Endothelial cell of umbilical vein (primary cell): ENCODE results near the gene CDH23. TPM values are rescaled to one million over a fixed set of nuclear protein-coding genes. Genes with fewer than 3 reads are reported as not detected.

ENCODE experiments used
- BruUV-seq: library from RNA; stranded (reverse); fragments of 400-500 nt; replicated peaks from 2 replicates; lab custom pipeline; 2021; lab: Mats Ljungman, UMichigan
- CTCF ChIA-PET: fragments of 300-600, 350-600 bp; sonication (Branson Sonifier 250); formaldehyde crosslinking; loops from one replicate; lab custom pipeline; 2021; ENCODE audit warnings: antibody characterized with exemption, inconsistent platforms; lab: Charles Lee
- POLR2A ChIA-PET: fragments of 300-600, 350-600 bp; sonication (Branson Sonifier 250); formaldehyde crosslinking; loops from one replicate; lab custom pipeline; 2021; ENCODE audit warnings: antibody characterized with exemption, inconsistent platforms; lab: Charles Lee
- DNase-seq: peaks from one replicate; pipeline ENCODE4 v3.0.0-alpha.2; 2011; ENCODE audit warnings: low read depth, low spot score
- FAIRE-seq: peaks from 2 replicates; lab custom pipeline; 2011; peaks lifted over from hg19 to GRCh38; lab: Jason Lieb, UNC
- H2AFZ ChIP-seq: 2 replicates; pipeline ENCODE4 v1.6.0; 2012; ENCODE audit warnings: low read depth, low read length, control low read depth, inconsistent platforms
- H3K27ac ChIP-seq: 2 replicates; pipeline ENCODE4 v1.5.1; 2011; ENCODE audit warnings: low read depth, mild to moderate bottlenecking, control low read depth, low read length, moderate library complexity; ENCODE audit not compliant: insufficient read depth
- H3K27me3 ChIP-seq, 2 experiments: 2 replicates each; pipeline versions ENCODE4 v1.6.0 to v1.6.1; 2011; ENCODE audit warnings: low read length in 2 of 2, mixed read lengths in 1 of 2; ENCODE audit not compliant: control insufficient read depth in 2 of 2, insufficient read depth in 2 of 2
- H3K36me3 ChIP-seq, 2 experiments: 2 replicates in 1 of 2; 3 replicates in 1 of 2; pipeline ENCODE4 v1.5.1; 2011; ENCODE audit warnings: low read length in 2 of 2, mild to moderate bottlenecking in 1 of 2, moderate library complexity in 1 of 2; ENCODE audit not compliant: control insufficient read depth in 2 of 2, insufficient read depth in 2 of 2; ENCODE audit errors: extremely low read depth in 1 of 2
- H3K4me1 ChIP-seq: 3 replicates; pipeline ENCODE4 v1.5.1; 2011; ENCODE audit warnings: mild to moderate bottlenecking, low read length; ENCODE audit not compliant: control insufficient read depth, insufficient read depth; ENCODE audit errors: extremely low read depth
- H3K4me2 ChIP-seq: 2 replicates; pipeline ENCODE4 v1.6.1; 2011; ENCODE audit warnings: low read length, control low read depth, mixed read lengths; ENCODE audit not compliant: insufficient read depth
- H3K4me3 ChIP-seq, 3 experiments: fragments of 200-600 bp in 1 of 3; sonication (generic), shearing (Covaris generic) in 1 of 3; replicated peaks in 1 of 3; 2 replicates each; pipeline ENCODE4 v1.5.1; 2011 to 2016; ENCODE audit warnings: control low read depth in 3 of 3, low read length in 3 of 3, mild to moderate bottlenecking in 2 of 3, inconsistent platforms in 1 of 3, low read depth in 1 of 3, moderate library complexity in 1 of 3; ENCODE audit not compliant: insufficient read depth in 1 of 3
- H3K79me2 ChIP-seq: 2 replicates; pipeline ENCODE4 v1.6.0; 2012; ENCODE audit warnings: low read length, inconsistent platforms; ENCODE audit not compliant: control insufficient read depth, insufficient read depth
- H3K9ac ChIP-seq: replicated peaks from 2 replicates; pipeline ENCODE3; 2011; ENCODE audit warnings: low read length, control low read depth; ENCODE audit not compliant: insufficient read depth; ENCODE audit errors: extremely low read depth
- H3K9me1 ChIP-seq: replicated peaks from 3 replicates; pipeline ENCODE4 v1.6.0; 2011; ENCODE audit warnings: mild to moderate bottlenecking, low read length; ENCODE audit not compliant: control insufficient read depth, insufficient read depth; ENCODE audit errors: extremely low read depth
- H3K9me3 ChIP-seq: replicated peaks from 2 replicates; pipeline ENCODE4 v1.5.1; 2012; ENCODE audit warnings: low read length, inconsistent platforms; ENCODE audit not compliant: control insufficient read depth, insufficient read depth
- H4K20me1 ChIP-seq: replicated peaks from 2 replicates; pipeline ENCODE3; 2011; ENCODE audit warnings: mild to moderate bottlenecking, low read length; ENCODE audit not compliant: control insufficient read depth, insufficient read depth; ENCODE audit errors: extremely low read depth
- EZH2 ChIP-seq: IDR thresholded peaks from 2 replicates; pipeline ENCODE4 v1.6.1; 2012; ENCODE audit warnings: borderline replicate concordance, low read depth, mild to moderate bottlenecking, moderate library complexity, low read length, inconsistent platforms; ENCODE audit not compliant: severe bottlenecking
- FOS ChIP-seq: IDR thresholded peaks from 2 replicates; pipeline ENCODE4 v1.6.1; 2011; ENCODE audit warnings: mild to moderate bottlenecking, low read length, moderate library complexity, borderline replicate concordance; ENCODE audit not compliant: insufficient read depth
- GATA2 ChIP-seq: IDR thresholded peaks from 2 replicates; pipeline ENCODE4 v1.7.0; 2011; ENCODE audit warnings: low read depth, mild to moderate bottlenecking, moderate library complexity, mixed read lengths, low read length; ENCODE audit not compliant: insufficient read length, insufficient read depth
- JUN ChIP-seq: IDR thresholded peaks from 2 replicates; pipeline ENCODE4 v1.6.1; 2011; ENCODE audit warnings: borderline replicate concordance, low read depth; ENCODE audit not compliant: insufficient read length, insufficient read depth
- POLR2A ChIP-seq: IDR thresholded peaks from 2 replicates; pipeline ENCODE4 v1.6.1; 2012; ENCODE audit warnings: low read depth, mild to moderate bottlenecking, control low read depth, low read length
- POLR2AphosphoS5 ChIP-seq: IDR thresholded peaks from 2 replicates; pipeline ENCODE4 v1.6.1; 2012; ENCODE audit warnings: low read depth, mild to moderate bottlenecking, control low read depth, low read length, moderate library complexity; ENCODE audit not compliant: insufficient read depth
- dilution Hi-C: fragments of 300-500 bp; cut with MboI; formaldehyde crosslinking; loops from one replicate; pipeline ENCODE4 v1.15.0; 2019; ENCODE audit warnings: low sequenced_read_pairs; ENCODE audit not compliant: extremely low pct_ligation_motif_present
- intact Hi-C: fragments of 100-400 bp; cut with micrococcal nuclease; formaldehyde crosslinking; loops from one replicate; pipeline ENCODE4 v1.10.0; 2022
- polyA plus RNA-seq, 4 experiments: library from polyadenylated mRNA; depleted of rRNA in 3 of 4; stranded (reverse) in 3 of 4; unstranded in 1 of 4; fragments of >200 nt; gene quantifications; 2 replicates each; pipeline versions ENCODE4 v1.2.1 to v1.2.3, GENCODE V29; 2011 to 2012; ENCODE audit warnings: missing spikeins in 1 of 4
- total RNA-seq: library from RNA; stranded (reverse); gene quantifications from 2 replicates; pipeline ENCODE4 v1.2.3, GENCODE V29; 2021
- TF ChIP-seq, protein P1 (sequence below), 2 donors: IDR thresholded peaks; 1 replicate in 1 of 2; 2 replicates in 1 of 2; pipeline ENCODE4 v1.5.1; 2011; ENCODE audit warnings: low read length in 2 of 2, mild to moderate bottlenecking in 2 of 2, moderate library complexity in 2 of 2, control low read depth in 1 of 2, inconsistent platforms in 1 of 2, low read depth in 1 of 2; ENCODE audit not compliant: insufficient read depth in 1 of 2; ENCODE audit errors: extremely low read depth in 1 of 2

CDH23 gene
- total and polyA plus RNA-seq, 2 donors (not counting 3 experiments of a cell fraction or from before 2014, with no cell fraction given), result not detected

DNA sequence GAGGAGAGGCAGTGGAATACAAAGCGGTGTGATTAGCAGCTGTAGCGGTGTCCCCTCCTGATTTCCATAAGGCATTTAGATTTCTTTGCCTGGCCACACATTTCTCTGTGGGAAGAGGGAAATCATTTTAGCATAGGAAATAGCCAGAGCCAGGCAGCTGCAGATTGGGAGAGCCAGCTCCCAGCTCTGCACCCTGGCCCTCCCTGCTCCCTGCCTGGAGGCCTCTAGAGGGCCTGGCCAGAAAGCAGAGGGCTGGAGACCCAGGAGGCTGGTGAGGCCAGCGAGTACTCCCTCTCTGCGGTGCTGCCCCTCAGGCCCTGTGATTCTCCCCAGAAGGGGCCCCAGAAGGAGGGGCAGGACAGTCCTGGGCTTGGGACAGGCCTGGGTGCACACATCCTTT is 237.2 kb downstream of the CDH23 start:
- Histone ChIP-seq H3K9ac (no peak overlapping the region), H3K36me3 (no peaks in the 10 kb centered on the region), H3K27ac (no peak overlapping the region), H3K79me2 (no peaks in the 10 kb centered on the region), H3K4me2 (no peak overlapping the region), H4K20me1 (no peaks in the 10 kb centered on the region), H2AFZ (no peak overlapping the region), H3K27me3 (peaks cover 3 to 4% of the 10 kb centered on the region in 2 experiments), H3K4me1 (peaks cover 5% of the 10 kb centered on the region), H3K9me3 (no peaks in the 10 kb centered on the region), H3K4me3 (no peak overlapping the region), H3K9me1 (no peaks in the 10 kb centered on the region)
- DNase-seq, result no peak
- intact Hi-C loops (no loop called here), dilution Hi-C loops (no loop called here)
- ChIA-PET POLR2A (no interaction called here), CTCF (no interaction called here)
- FAIRE-seq, result no peak
- TF ChIP-seq GATA2 (no peak), FOS (no peak), JUN (no peak), POLR2A (no peak), POLR2AphosphoS5 (no peak), EZH2 (no peak)
- TF ChIP-seq, protein P1, sequence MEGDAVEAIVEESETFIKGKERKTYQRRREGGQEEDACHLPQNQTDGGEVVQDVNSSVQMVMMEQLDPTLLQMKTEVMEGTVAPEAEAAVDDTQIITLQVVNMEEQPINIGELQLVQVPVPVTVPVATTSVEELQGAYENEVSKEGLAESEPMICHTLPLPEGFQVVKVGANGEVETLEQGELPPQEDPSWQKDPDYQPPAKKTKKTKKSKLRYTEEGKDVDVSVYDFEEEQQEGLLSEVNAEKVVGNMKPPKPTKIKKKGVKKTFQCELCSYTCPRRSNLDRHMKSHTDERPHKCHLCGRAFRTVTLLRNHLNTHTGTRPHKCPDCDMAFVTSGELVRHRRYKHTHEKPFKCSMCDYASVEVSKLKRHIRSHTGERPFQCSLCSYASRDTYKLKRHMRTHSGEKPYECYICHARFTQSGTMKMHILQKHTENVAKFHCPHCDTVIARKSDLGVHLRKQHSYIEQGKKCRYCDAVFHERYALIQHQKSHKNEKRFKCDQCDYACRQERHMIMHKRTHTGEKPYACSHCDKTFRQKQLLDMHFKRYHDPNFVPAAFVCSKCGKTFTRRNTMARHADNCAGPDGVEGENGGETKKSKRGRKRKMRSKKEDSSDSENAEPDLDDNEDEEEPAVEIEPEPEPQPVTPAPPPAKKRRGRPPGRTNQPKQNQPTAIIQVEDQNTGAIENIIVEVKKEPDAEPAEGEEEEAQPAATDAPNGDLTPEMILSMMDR (IDR thresholded peaks at IDR 0.05; ENCODE audit: extremely low read depth in 1 of 2, insufficient read depth in 1 of 2, low read depth in 1 of 2, low read length in 2 of 2), result no peak
- BruUV-seq, result no TSS peak
